Upper lobe of right lung (tissue), 1 donor: ENCODE measurements around the gene PREP. TPM values are rescaled to one million over a fixed set of nuclear protein-coding genes. Genes with fewer than 3 reads are reported as not detected.

Experiments
- ATAC-seq: fragments of 200-7000 bp; cut with Tn5 transposase; one replicate; pipeline ENCODE4 v1.9.1; 2020; ENCODE audit warnings: mild to moderate bottlenecking, moderate library complexity
- DNase-seq: peaks from one replicate; pipeline ENCODE4 v3.0.0-alpha.2; 2020
- H3K27ac ChIP-seq: fragments of 200-600 bp; one replicate; pipeline ENCODE4 v1.8.0; 2022
- H3K27me3 ChIP-seq: fragments of 200-600 bp; one replicate; pipeline ENCODE4 v1.8.0; 2022; ENCODE audit warnings: mild to moderate bottlenecking
- H3K36me3 ChIP-seq: fragments of 200-600 bp; one replicate; pipeline ENCODE4 v1.8.0; 2022
- H3K4me1 ChIP-seq: fragments of 200-600 bp; one replicate; pipeline ENCODE4 v1.8.0; 2022
- H3K4me3 ChIP-seq: fragments of 200-600 bp; one replicate; pipeline ENCODE4 v1.8.0; 2022; ENCODE audit warnings: mild to moderate bottlenecking
- H3K9me3 ChIP-seq: fragments of 200-600 bp; one replicate; pipeline ENCODE4 v1.8.0; 2022
- CTCF ChIP-seq: fragments of 200-600 bp; IDR thresholded peaks from one replicate; pipeline ENCODE4 v1.8.0; 2022; ENCODE audit warnings: antibody characterized with exemption
- intact Hi-C: fragments of 100-400 bp; cut with DNase I; formaldehyde crosslinking; loops from one replicate; pipeline ENCODE4 v1.11.0; 2022
- total RNA-seq: library from RNA; stranded (reverse); fragmentation: NEBNext Ultra II Directional; extraction: Animal tissue kit (Norgen Biotek cat#: 25700); gene quantifications from one replicate; pipeline ENCODE4 v1.2.1, GENCODE V29; 2021
- donor health status: DM: no; HTN: yes; CAD: no; lungs with severe emphysema.

PREP gene
- total RNA-seq, 1 donor from 2014 or later = 32.9 TPM

- Histone ChIP-seq H3K4me3 (no peak overlapping the region), H3K27me3 (no peaks in the 10 kb centered on the region), H3K27ac (no peak overlapping the region), H3K36me3 (peaks cover 61% of the 10 kb centered on the region), H3K9me3 (no peaks in the 10 kb centered on the region), H3K4me1 (no peaks in the 10 kb centered on the region)
- ATAC-seq (no peak), DNase-seq (no peak)
- intact Hi-C loops = no loop called here
- no peak for TF ChIP-seq CTCF
These were observed 33.7 kb downstream of the PREP start for GRCh38 chr6:105369145-105369544.

GRCh38 chr6:105364243-105364642 lies 38.6 kb downstream of the PREP start:
- peaks cover 38% of the 10 kb centered on the region for H3K36me3 ChIP-seq
- peak; percentile 42 for ATAC-seq

GRCh38 chr6:105363100-105363754 lies 39.7 kb downstream of the PREP start:
- intact Hi-C loops = no loop called here
- Histone ChIP-seq H3K9me3 (no peaks in the 10 kb centered on the region), H3K27ac (no peak overlapping the region), H3K27me3 (no peaks in the 10 kb centered on the region), H3K36me3 (peaks cover 32% of the 10 kb centered on the region), H3K4me3 (no peak overlapping the region), H3K4me1 (peaks cover 4% of the 10 kb centered on the region)
- no peak for ATAC-seq
- TF ChIP-seq CTCF = peak; percentile 27
- no peak for DNase-seq

More at GRCh38 chr6:105364243-105364642, 38.6 kb downstream of the PREP start:
- no peaks in the 10 kb centered on the region for H3K27me3 ChIP-seq
- peaks cover 4% of the 10 kb centered on the region for H3K4me1 ChIP-seq
- no peak for TF ChIP-seq CTCF
- no peaks in the 10 kb centered on the region for H3K9me3 ChIP-seq
- no peak for DNase-seq
- no peak overlapping the region for H3K27ac ChIP-seq
- intact Hi-C loops = no loop called here
- no peak overlapping the region for H3K4me3 ChIP-seq

GRCh38 chr6:105359419-105360370 lies 43.2 kb downstream of the PREP start:
- Histone ChIP-seq H3K9me3 (no peaks in the 10 kb centered on the region), H3K4me3 (no peak overlapping the region), H3K4me1 (peaks cover 4% of the 10 kb centered on the region), H3K27ac (peak overlapping the region; percentile 15), H3K27me3 (no peaks in the 10 kb centered on the region), H3K36me3 (peaks cover 7% of the 10 kb centered on the region)
- TF ChIP-seq CTCF = no peak
- DNase-seq (no peak), ATAC-seq (peak; percentile 93)
- intact Hi-C loops = no loop called here

GRCh38 chr6:105357165-105357564 lies 45.7 kb downstream of the PREP start:
- no peak overlapping the region for H3K4me3 ChIP-seq
- TF ChIP-seq CTCF = no peak
- peaks cover 4% of the 10 kb centered on the region for H3K4me1 ChIP-seq
- H3K36me3 ChIP-seq = peaks cover 11% of the 10 kb centered on the region
- no peaks in the 10 kb centered on the region for H3K27me3 ChIP-seq
- no peak overlapping the region for H3K27ac ChIP-seq
- ATAC-seq (no peak), DNase-seq (no peak)
- no peaks in the 10 kb centered on the region for H3K9me3 ChIP-seq
- intact Hi-C loops = no loop called here
